OCI-LY7 (cell line): Measurements from ENCODE around the gene VPS13D.

Source experiments
- CTCF ChIP-seq: fragments of 200-600 bp; sonication (generic); conservative IDR thresholded peaks from 2 replicates; pipeline ENCODE4 v1.5.1; 2014; ENCODE audit warnings: mild to moderate bottlenecking, antibody characterized with exemption, low read length, moderate library complexity, mixed read lengths
- EZH2phosphoT487 ChIP-seq: fragments of 200-600 bp; sonication (generic); IDR thresholded peaks from 2 replicates; pipeline ENCODE4 v1.6.1; 2018; ENCODE audit warnings: low read depth, borderline replicate concordance, mild to moderate bottlenecking, mixed run types, antibody characterized with exemption, low read length, moderate library complexity, mixed read lengths

DNA sequence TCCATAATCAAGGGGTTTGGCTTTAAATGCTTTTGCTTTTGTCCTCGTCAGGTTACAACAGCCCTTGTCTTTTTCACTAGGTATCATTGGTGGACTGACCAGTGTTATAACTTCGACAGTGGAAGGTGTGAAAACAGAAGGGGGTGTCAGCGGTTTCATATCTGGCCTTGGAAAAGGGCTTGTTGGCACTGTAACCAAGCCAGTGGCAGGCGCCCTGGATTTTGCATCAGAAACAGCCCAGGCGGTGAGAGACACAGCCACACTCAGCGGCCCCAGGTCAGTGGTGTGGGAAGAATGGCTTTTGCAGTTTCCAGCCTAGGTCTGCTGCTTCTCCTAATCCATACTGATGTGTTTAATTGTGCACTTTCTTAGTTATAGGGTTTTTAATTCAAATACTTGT lies 230.3 kb downstream of the VPS13D start:
- no peak for TF ChIP-seq CTCF
- no peak for TF ChIP-seq EZH2phosphoT487
